Hepatocyte (in vitro differentiated cells): ENCODE results near the gene COMMD3. TPM values are rescaled to one million over a fixed set of nuclear protein-coding genes. Genes with fewer than 3 reads are reported as not detected.

Experiments used
- DNase-seq: peaks from one replicate; pipeline ENCODE4 v3.0.0-alpha.2; 2016; ENCODE audit warnings: low spot score
- H2AFZ ChIP-seq: fragments of 200-600 bp; sonication (generic); 2 replicates; pipeline ENCODE4 v1.6.0; 2016; ENCODE audit warnings: antibody characterized with exemption, mild to moderate bottlenecking
- H3K27ac ChIP-seq: fragments of 200-600 bp; sonication (generic); 2 replicates; pipeline ENCODE4 v1.5.1; 2016; ENCODE audit warnings: mild to moderate bottlenecking
- H3K27me3 ChIP-seq: fragments of 200-600 bp; sonication (generic); 2 replicates; pipeline ENCODE4 v1.6.1; 2016
- H3K36me3 ChIP-seq: fragments of 200-600 bp; sonication (generic); replicated peaks from 2 replicates; pipeline ENCODE4 v1.5.1; 2016; ENCODE audit warnings: low read depth; ENCODE audit not compliant: insufficient read depth
- H3K4me1 ChIP-seq: fragments of 200-600 bp; sonication (generic); 2 replicates; pipeline ENCODE4 v1.5.1; 2016; ENCODE audit warnings: mild to moderate bottlenecking, moderate library complexity; ENCODE audit not compliant: insufficient read depth
- H3K4me2 ChIP-seq: fragments of 200-600 bp; sonication (generic); 2 replicates; pipeline ENCODE4 v1.6.0; 2016
- H3K4me3 ChIP-seq: fragments of 200-600 bp; sonication (generic); 2 replicates; pipeline ENCODE4 v1.5.1; 2016; ENCODE audit warnings: mild to moderate bottlenecking
- H3K79me2 ChIP-seq: fragments of 200-600 bp; sonication (generic); 2 replicates; pipeline ENCODE4 v1.6.0; 2017; ENCODE audit warnings: mild to moderate bottlenecking
- H3K9me2 ChIP-seq: fragments of 200-600 bp; sonication (generic); replicated peaks from 2 replicates; pipeline ENCODE4 v1.6.0; 2017; ENCODE audit warnings: mild to moderate bottlenecking; ENCODE audit not compliant: insufficient read depth
- H3K9me3 ChIP-seq: fragments of 200-600 bp; sonication (generic); 2 replicates; pipeline ENCODE4 v1.5.1; 2016; ENCODE audit warnings: low read depth, mild to moderate bottlenecking
- H4K20me1 ChIP-seq: fragments of 200-600 bp; sonication (generic); 2 replicates; pipeline ENCODE4 v1.6.0; 2016; ENCODE audit warnings: mild to moderate bottlenecking; ENCODE audit not compliant: insufficient read depth, poor library complexity, severe bottlenecking
- EZH2 ChIP-seq: fragments of 200-600 bp; sonication (generic); IDR thresholded peaks from 2 replicates; pipeline ENCODE4 v1.6.1; 2016; ENCODE audit warnings: antibody characterized with exemption, mild to moderate bottlenecking, borderline replicate concordance
- EZH2phosphoT487 ChIP-seq: fragments of 200-600 bp; sonication (generic); IDR thresholded peaks from one replicate; pipeline ENCODE4 v1.6.1; 2018; ENCODE audit warnings: antibody characterized with exemption, mild to moderate bottlenecking, low read depth, moderate library complexity; ENCODE audit not compliant: unreplicated experiment, severe bottlenecking
- WGBS: methylation state at CpG from one replicate; pipeline ENCODE4 v1.1.6; 2016; ENCODE audit warnings: low lambda C conversion rate; ENCODE audit errors: missing lambda C conversion rate; 5-methylcytosine and 5-hydroxymethylcytosine counted together
- polyA plus RNA-seq: library from polyadenylated mRNA; unstranded; fragments of >200 nt; fragmentation: Nextera tagmentation; extraction: Ambion mirVana; gene quantifications from 2 replicates; pipeline ENCODE4 v1.2.1, GENCODE V29; 2016
- total RNA-seq: library from RNA; depleted of rRNA; stranded (reverse); fragments of >200 nt; gene quantifications from 2 replicates; pipeline ENCODE4 v1.2.3, GENCODE V29; 2014
- TF ChIP-seq, protein P1 (sequence below): fragments of 200-600 bp; sonication (generic); IDR thresholded peaks from 2 replicates; pipeline ENCODE4 v1.5.1; 2016; ENCODE audit warnings: antibody characterized with exemption, mild to moderate bottlenecking; ENCODE audit not compliant: poor library complexity

Gene COMMD3
- total and polyA plus RNA-seq, 2 experiments from 2014 or later: 55.1 to 92.3 TPM

DNA sequence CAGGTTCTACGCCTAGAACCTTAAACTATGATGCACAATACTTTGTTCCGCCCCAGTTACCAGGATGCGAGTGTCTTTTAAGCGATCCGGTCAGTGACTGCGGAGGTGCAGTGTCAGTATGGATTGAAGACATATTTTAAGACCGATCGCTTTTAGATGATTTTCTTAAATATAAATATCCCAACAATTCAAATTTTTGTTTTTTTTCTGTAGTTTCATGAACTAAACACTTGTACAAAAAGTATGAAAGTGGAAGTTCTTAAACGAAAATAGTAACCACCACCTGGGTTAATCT lies 835 bp downstream of the COMMD3 start:
- Histone ChIP-seq H3K27me3 (peaks cover 14% of the 10 kb centered on the region), H2AFZ (peak overlapping the region; percentile 64), H3K9me3 (no peaks in the 10 kb centered on the region), H3K4me2 (peak overlapping the region; percentile 82), H3K4me1 (peaks cover 13% of the 10 kb centered on the region), H3K4me3 (peak overlapping the region; percentile 84), H3K79me2 (peaks cover 23% of the 10 kb centered on the region), H3K36me3 (no peaks in the 10 kb centered on the region), H3K9me2 (no peaks in the 10 kb centered on the region), H3K27ac (peak overlapping the region; percentile 99), H4K20me1 (peaks cover 12% of the 10 kb centered on the region)
- WGBS: 6% methylated on average over 9 of the region's 9 CpGs
- DNase-seq: no peak
- TF ChIP-seq, protein P1, sequence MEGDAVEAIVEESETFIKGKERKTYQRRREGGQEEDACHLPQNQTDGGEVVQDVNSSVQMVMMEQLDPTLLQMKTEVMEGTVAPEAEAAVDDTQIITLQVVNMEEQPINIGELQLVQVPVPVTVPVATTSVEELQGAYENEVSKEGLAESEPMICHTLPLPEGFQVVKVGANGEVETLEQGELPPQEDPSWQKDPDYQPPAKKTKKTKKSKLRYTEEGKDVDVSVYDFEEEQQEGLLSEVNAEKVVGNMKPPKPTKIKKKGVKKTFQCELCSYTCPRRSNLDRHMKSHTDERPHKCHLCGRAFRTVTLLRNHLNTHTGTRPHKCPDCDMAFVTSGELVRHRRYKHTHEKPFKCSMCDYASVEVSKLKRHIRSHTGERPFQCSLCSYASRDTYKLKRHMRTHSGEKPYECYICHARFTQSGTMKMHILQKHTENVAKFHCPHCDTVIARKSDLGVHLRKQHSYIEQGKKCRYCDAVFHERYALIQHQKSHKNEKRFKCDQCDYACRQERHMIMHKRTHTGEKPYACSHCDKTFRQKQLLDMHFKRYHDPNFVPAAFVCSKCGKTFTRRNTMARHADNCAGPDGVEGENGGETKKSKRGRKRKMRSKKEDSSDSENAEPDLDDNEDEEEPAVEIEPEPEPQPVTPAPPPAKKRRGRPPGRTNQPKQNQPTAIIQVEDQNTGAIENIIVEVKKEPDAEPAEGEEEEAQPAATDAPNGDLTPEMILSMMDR: no peak
- no peak for TF ChIP-seq EZH2
- no peak for TF ChIP-seq EZH2phosphoT487

DNA sequence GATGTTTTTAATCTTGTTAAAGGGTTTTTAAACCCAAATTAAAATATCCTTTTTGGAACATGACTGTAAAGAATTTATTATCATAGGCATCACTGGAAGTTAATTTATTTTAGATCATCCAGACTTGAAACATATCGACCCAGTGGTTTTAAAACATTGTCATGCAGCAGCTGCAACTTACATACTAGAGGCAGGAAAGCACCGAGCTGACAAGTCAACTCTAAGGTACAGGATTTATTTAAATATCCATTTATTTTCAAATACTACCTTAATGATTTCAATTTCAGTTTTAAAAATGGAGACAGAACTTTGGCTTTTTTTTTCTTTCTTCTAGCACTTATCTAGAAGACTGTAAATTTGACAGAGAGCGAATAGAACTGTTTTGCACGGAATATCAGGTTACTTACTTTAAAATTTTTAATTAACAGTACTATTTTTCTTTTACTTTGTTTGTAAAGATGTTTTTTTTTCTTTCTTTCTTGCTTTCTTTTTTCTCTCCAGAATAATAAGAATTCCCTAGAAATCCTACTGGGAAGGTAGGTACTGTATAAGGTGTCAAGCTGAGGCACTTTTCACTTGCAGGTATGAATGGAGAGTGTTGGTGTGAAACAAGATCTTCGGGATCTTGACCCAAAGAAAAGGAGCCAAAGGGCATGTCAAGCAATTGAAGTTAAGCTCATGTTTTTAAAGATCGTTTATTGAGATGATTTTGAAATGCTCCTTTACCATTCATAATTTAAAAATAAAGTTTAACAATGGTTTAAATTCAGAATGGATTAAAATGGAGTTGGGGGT lies 1.8 kb downstream of the COMMD3 start:
- H3K9me2 ChIP-seq: no peaks in the 10 kb centered on the region
- H4K20me1 ChIP-seq: peaks cover 21% of the 10 kb centered on the region
- H3K27me3 ChIP-seq: peaks cover 23% of the 10 kb centered on the region
- peak overlapping the region; percentile 82 for H3K4me2 ChIP-seq
- no peak overlapping the region for H3K27ac ChIP-seq
- no peaks in the 10 kb centered on the region for H3K36me3 ChIP-seq
- TF ChIP-seq EZH2: no peak
- no peak for TF ChIP-seq EZH2phosphoT487
- TF ChIP-seq, protein P1: no peak
- H3K9me3 ChIP-seq: no peaks in the 10 kb centered on the region
- WGBS: 75% methylated on average over 6 of the region's 6 CpGs
- H3K4me1 ChIP-seq: peaks cover 13% of the 10 kb centered on the region
- DNase-seq: no peak
- no peak overlapping the region for H2AFZ ChIP-seq
- H3K79me2 ChIP-seq: peaks cover 32% of the 10 kb centered on the region
- H3K4me3 ChIP-seq: no peak overlapping the region

- H3K9me3 ChIP-seq: no peaks in the 10 kb centered on the region
- no peak overlapping the region for H3K27ac ChIP-seq
- peaks cover 21% of the 10 kb centered on the region for H3K4me1 ChIP-seq
- TF ChIP-seq EZH2 (no peak), EZH2phosphoT487 (no peak)
- TF ChIP-seq, protein P1: no peak
- no peak overlapping the region for H2AFZ ChIP-seq
- WGBS: 88% methylated on average over 3 of the region's 3 CpGs
- DNase-seq: no peak
- H3K4me2 ChIP-seq: no peak overlapping the region
- peaks cover 40% of the 10 kb centered on the region for H3K79me2 ChIP-seq
- H3K9me2 ChIP-seq: no peaks in the 10 kb centered on the region
- H3K36me3 ChIP-seq: no peaks in the 10 kb centered on the region
- H4K20me1 ChIP-seq: peaks cover 29% of the 10 kb centered on the region
- H3K4me3 ChIP-seq: no peak overlapping the region
- H3K27me3 ChIP-seq: peaks cover 31% of the 10 kb centered on the region
Measured at GRCh38 chr10:22318772-22319171, 2.6 kb downstream of the COMMD3 start.
